ENCODE results near the gene LMF1.

- TF ChIP-seq CTCF (IDR thresholded peaks at IDR 0.05), result no peak
- no peak for TF ChIP-seq POLR2A (IDR thresholded peaks at IDR 0.05)
Measured at GRCh38 chr16:1012722-1013592, 42.2 kb upstream of the LMF1 start.
